ENCODE measurements around the gene TRIO.

TRIO gene

DNA sequence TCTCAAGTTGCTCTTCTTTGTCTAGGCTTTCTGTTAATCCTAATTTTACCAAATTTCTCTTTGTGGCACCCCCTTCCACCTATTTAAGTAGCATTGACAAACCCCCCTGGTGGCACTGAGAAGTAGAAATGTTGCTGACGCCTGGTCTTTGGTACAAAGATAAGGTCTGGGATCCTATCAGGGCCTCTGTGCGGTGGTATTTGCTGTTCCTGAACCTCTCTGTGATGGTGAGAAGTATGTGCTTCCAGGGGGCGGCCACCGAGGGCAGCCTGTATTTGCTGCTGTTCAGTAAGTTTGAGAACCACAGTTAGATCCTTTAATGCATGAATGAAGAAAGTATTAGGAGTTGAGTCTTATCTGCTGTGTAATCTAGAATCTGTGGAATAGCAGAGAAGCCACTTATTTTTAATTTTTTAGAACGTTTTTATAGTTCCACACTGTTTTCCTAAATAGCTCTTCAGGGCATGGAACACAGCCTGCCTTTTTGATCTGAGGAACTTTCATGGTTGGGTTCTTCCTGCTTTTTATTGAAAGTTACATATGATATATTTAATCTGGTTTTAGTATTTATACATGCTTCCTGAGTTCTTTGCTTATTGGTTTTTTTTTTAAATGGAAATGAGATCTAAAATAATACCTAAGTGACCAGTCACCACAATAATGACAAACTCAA, 124.2 kb downstream of the TRIO start:
- DNase-seq (ENCODE audit: low spot score): no peak

GRCh38 chr5:14267991-14268708, 125.0 kb downstream of the TRIO start:
- no peak for DNase-seq (ENCODE audit: low spot score)

DNA sequence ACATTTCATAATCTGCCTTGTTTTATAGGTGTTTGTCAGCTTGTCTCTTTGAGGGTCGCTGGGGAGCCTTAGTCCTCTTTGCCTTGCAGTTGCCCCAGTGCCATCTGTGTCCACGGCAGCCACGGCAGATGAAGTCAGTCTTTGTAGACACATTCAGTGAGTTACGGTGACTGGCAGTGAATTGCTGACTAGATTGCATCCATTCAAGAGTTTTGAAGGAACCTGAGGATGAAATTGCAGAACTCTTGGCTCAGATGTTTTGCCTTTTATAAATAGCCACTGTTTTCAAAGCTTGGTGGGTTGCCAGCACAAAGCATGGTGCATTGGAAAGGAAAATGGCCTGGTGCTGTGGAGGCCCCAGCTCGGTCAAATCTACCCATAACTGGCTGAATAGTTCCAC, 125.6 kb downstream of the TRIO start:
- no peak for DNase-seq (ENCODE audit: low spot score)

- no peak for DNase-seq (ENCODE audit: low spot score)
Observed at GRCh38 chr5:14269395-14269794, 126.3 kb downstream of the TRIO start.

DNA sequence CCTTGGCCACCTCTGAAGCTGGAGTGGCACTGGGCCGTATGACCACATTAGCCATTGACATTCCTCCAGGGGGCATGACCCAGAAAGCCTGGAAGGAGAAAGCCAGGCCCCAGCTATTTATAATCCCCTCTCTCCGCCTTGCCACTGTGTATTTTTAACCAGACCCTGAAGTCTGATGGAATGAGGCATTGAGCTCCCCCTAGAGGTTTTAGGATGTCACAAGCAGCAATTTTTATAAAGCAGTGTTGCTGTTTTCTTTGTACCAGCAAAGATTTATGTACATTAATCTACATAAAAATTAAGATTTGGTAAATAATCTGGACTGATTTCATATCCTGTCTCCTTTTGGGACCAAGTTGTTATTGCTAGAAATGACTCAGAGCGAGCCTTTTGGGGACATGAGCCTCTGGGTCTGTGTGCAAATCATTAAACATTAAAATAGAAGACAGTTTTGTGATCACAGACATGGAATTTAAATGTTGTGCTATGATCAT, 127.1 kb downstream of the TRIO start:
- no peak for DNase-seq (ENCODE audit: low spot score)

- no peak for DNase-seq (ENCODE audit: low spot score)
Observed at GRCh38 chr5:14272548-14273205, 129.5 kb downstream of the TRIO start.

DNA sequence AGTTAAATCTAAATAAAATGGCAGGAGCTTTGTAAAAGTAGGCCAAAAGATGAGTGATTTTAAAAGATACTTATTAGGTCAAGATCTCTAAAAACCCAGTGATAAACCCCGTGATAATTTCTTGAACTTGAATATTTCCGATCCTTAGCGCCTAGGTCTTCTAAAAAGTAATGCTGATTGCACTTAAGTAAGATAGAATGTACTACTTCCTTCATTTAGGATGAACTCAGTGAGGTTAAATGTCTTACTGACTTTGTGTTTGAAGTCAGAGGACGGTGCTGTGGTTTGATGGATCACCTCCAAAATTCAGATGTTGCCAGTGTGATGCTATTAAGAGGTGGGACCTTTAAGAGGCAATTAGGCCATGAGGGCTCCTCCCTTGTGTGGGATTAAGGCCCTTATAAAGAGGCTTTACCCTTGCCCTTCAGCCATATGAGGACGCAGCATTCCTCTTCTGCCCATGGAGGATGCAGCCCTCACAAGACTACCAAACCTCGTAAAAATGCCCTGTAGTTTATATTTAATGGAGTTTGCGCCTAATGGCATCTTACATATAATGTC, 130.1 kb downstream of the TRIO start:
- no peak for DNase-seq (ENCODE audit: low spot score)

DNA sequence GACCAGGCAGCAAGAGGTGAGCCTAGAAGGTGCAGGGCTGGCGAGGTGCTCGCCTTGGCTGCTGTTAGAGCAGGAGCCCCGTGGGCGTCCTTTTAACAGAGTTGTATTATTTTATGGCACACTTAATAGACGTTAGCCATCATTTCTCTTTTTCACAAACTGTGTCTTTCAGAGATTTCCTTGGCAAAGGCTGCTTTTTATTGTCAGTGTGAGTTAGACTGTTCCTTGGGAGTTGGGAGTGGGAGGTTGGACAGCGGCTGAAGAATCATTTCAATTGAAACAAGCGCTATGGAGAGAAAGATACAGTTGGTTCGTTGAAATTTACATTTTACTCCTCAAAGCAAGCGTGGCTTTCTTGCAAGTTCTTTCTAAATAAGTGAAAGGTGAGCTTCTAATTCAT, 133.2 kb downstream of the TRIO start:
- no peak for DNase-seq (ENCODE audit: low spot score)

GRCh38 chr5:14277385-14278320, 134.5 kb downstream of the TRIO start:
- DNase-seq (ENCODE audit: low spot score): no peak

- no peak for DNase-seq (ENCODE audit: low spot score)
Observed at GRCh38 chr5:14280294-14280854, 137.2 kb downstream of the TRIO start.

- DNase-seq (ENCODE audit: low spot score): no peak
Observed at GRCh38 chr5:14281746-14282181, 138.6 kb downstream of the TRIO start.

- no peak for DNase-seq (ENCODE audit: low spot score)
Observed at GRCh38 chr5:14283139-14283538, 140.0 kb downstream of the TRIO start.

GRCh38 chr5:14284392-14285148, 141.4 kb downstream of the TRIO start:
- no peak for DNase-seq (ENCODE audit: low spot score)

DNA sequence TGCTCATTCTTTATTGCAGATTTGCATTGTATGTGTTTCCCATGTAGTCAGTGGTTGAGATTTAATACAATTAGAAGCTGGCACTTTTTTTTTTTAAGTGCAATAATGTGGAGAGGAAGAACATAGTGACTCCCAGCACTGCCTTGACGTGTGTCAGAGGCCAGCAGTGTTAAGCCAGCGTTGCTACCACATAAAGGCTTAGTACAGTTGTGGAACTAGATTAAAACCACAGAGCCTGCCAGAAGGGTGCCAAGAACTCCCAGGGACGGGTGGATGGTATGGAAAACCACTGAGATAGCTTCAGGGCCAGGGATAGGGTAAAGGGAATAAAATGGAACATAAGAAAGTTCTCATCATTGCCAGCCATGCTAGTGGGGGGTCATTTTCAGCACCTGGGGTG, 142.9 kb downstream of the TRIO start:
- no peak for DNase-seq (ENCODE audit: low spot score)

DNA sequence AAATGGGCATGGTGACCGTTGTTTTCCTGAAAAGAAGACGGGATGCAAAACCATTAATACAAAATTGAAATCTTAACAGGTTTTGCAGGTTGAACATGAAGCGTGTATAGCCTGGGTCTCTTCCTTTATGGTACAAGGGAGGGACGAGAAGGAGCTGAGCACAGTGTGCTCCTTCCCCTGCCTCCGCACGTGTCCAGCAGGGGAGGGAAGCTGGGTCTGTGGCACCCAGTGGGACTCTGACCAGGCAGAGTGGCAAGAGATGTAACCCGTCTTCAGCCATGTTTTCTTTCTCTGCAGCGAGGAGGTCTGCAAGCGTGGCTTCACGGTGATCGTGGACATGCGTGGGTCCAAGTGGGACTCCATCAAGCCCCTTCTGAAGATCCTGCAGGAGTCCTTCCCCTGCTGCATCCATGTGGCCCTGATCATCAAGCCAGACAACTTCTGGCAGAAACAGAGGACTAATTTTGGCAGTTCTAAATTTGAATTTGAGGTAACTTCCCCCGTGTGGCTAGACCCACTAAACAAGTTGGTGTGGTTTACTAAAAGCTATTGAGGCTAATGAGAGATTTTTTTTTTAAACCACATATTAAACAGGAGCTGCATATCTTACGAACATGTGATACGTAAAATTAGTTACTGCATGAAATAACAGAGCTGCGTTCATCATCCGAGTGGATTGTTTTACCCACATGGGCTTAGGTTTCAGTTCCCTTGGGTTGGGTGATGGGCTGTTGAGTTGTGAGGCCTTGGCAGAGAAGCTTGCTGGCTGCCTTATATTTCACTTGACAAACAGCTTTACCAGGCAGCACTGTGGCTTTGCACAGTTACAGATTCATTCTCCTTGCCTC, 143.7 kb downstream of the TRIO start:
- DNase-seq (ENCODE audit: low spot score): no peak

DNA sequence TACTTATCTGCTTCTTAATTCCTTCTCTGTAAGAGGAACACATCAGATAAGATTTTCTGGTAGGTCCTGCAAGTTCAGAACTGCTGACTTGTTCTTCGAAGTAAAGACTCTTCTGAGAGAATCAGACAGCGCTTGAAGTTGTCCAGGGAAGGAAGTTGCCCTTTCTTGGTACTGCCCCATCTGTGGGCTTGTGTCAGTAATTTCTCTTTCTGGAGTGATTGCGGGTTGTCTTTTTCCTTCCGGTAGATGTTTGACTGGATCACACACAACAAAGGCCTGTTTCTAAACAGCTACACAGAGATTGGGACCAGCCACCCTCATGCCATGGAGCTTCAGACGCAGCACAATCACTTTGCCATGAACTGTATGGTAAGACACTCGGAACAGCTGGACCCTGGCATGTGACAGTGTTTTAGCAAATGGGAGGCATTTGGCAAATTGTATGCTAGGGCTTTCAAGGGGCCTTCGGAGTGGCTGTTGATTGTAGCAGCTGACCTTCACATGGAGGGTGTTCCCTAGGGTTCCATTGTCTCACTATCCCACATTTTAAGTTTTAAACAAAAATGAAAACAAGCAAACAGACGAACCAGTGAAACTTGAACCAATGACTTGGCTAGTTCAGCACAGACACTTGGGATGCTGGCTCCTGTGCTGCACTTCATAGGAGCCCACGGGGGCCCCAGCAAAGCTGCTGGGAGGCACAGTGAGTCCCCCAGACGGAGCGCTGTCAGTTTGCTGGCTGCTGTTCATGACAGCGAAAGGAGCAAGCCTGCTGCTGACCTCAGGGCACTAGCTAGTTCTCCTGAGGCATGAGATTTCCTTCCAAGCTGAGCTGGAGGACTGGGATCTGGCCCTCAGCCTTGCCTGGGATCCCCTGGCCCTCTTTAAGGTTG, 149.9 kb downstream of the TRIO start:
- DNase-seq (ENCODE audit: low spot score): no peak

DNA sequence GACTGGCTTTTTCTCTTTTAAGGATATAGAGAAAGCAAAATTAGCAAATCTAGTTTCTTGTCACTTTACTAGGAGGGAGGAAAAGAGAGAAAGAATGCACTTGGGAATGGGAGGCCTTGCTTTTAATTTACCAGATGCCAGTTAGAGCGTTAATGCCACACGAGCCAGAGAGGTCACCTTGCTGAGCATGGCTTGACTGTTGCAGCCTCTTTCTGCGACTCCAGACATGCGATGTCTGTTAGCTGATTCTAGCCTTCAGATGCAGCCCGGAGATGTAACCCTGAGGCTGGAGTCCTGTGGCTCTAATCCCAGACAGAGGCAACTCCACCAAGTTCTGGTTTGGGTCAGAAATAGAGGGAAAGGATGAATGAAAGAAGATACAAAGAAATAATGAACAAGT, 152.5 kb downstream of the TRIO start:
- DNase-seq (ENCODE audit: low spot score): no peak

GRCh38 chr5:14296533-14297331, 153.6 kb downstream of the TRIO start:
- DNase-seq (ENCODE audit: low spot score): no peak
